NCI-H748 (cell line): ENCODE data around the gene FADS1.

Experiments used
- DNase-seq: peaks from one replicate; lab custom pipeline; 2025; ENCODE audit not compliant: unreplicated experiment; lab: John Stamatoyannopoulos, UW

FADS1 gene

GRCh38 chr11:61827571-61828378 is 11.0 kb upstream of the FADS1 start, which contains the start of gene FADS2:
Gene FADS2 (plus strand): TSS chr11:61828300. CDS start chr11:61828391, 91 bp downstream.
- DNase-seq = peak; percentile 99

- DNase-seq = peak; percentile 75
Observed at GRCh38 chr11:61826930-61827570, 10.2 kb upstream of the FADS1 start.

- DNase-seq = no peak
Observed at GRCh38 chr11:61820174-61820573, 3.4 kb upstream of the FADS1 start.

GRCh38 chr11:61817471-61818202 is 834 bp upstream of the FADS1 start:
- peak; percentile 33 for DNase-seq

- peak; percentile 81 for DNase-seq
Observed at GRCh38 chr11:61815790-61816735, 740 bp downstream of the FADS1 start.

- DNase-seq = peak; percentile 98
Observed at GRCh38 chr11:61814958-61815789, 1.6 kb downstream of the FADS1 start.

GRCh38 chr11:61814247-61814957 is 2.4 kb downstream of the FADS1 start:
- peak; percentile 92 for DNase-seq

GRCh38 chr11:61812736-61813411 is 3.9 kb downstream of the FADS1 start:
- DNase-seq = no peak

- DNase-seq = no peak
Observed at GRCh38 chr11:61811831-61812230, 5.0 kb downstream of the FADS1 start.

GRCh38 chr11:61810671-61811175 is 6.1 kb downstream of the FADS1 start:
- DNase-seq = no peak

- no peak for DNase-seq
Observed at GRCh38 chr11:61806785-61807184, 10.0 kb downstream of the FADS1 start.

GRCh38 chr11:61805146-61805545 is 11.7 kb downstream of the FADS1 start:
- no peak for DNase-seq

GRCh38 chr11:61803889-61804647 is 12.7 kb downstream of the FADS1 start:
- no peak for DNase-seq

- DNase-seq = no peak
Observed at GRCh38 chr11:61802605-61803004, 14.2 kb downstream of the FADS1 start.

GRCh38 chr11:61800331-61801281 is 16.2 kb downstream of the FADS1 start:
- DNase-seq = no peak

- no peak for DNase-seq
Observed at GRCh38 chr11:61799665-61800284, 17.0 kb downstream of the FADS1 start.
